Testis (tissue), 2 donors: ENCODE data around the gene HEYL.

Experiments used
- CTCF ChIP-seq, 3 experiments: fragments of 450-650 bp in 2 of 3; fragments of 200-600 bp in 1 of 3; sonication (generic) in 1 of 3; IDR thresholded peaks; one replicate each; pipeline ENCODE4 v1.5.1; 2016 to 2019; ENCODE audit warnings: antibody characterized with exemption in 3 of 3, mild to moderate bottlenecking in 2 of 3, moderate library complexity in 1 of 3
- POLR2A ChIP-seq: fragments of 450-650 bp; IDR thresholded peaks from one replicate; pipeline ENCODE4 v1.6.1; 2017; ENCODE audit warnings: antibody characterized with exemption, mild to moderate bottlenecking, moderate library complexity

- TF ChIP-seq CTCF (IDR thresholded peaks at IDR 0.05) (no peak), POLR2A (no peak)
These were observed 6.6 kb downstream of the HEYL start for GRCh38 chr1:39632682-39633417.
